Measurements from ENCODE around the gene LRRC27. TPM values are rescaled to one million over a fixed set of nuclear protein-coding genes. Genes with fewer than 3 reads are reported as not detected.
"Not testable (repeated sequence)": the region's sequence is repeated elsewhere in the genome, so short reads cannot be mapped to it uniquely, and the experiment has no call there.

The LRRC27 gene
- total and polyA plus RNA-seq, 2 donors (not counting 1 experiment from before 2014, with no cell fraction given) = 4.1 to 11.7 TPM

DNA sequence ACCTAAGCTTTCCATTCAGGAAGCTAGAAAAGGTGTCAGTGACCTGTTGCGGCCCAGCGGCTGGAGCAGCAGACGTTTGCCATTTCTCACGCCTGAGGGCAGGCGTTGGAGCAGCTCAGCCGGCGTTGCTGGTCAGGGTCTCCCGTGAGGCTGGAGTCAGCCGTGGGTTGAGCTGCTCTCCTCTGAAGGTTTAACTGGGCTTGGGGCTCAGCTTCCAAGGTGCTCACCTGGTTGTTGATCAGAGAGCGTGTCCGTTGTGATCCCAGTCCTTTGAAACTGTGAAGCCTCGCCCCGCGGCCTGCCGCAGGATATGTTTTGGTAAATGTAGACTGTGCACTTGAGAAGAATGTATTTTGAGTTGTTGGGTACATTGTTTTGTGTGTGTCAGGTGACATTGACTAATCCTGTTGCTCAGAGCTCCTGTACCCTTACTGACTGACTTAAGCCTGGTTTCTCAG, 44.4 kb downstream of the LRRC27 start:
- Histone ChIP-seq H3K9me3 (ENCODE audit: control insufficient read depth, insufficient read depth, low read depth, low read length) (no peaks in the 10 kb centered on the region), H3K27me3 (ENCODE audit: control insufficient read depth, insufficient read depth, low read length) (no peaks in the 10 kb centered on the region), H3K79me2 (ENCODE audit: control insufficient read depth, insufficient read depth, low read length) (no peaks in the 10 kb centered on the region), H3K4me1 (ENCODE audit: control insufficient read depth, extremely low read depth, insufficient read depth, low read length) (no peaks in the 10 kb centered on the region), H2AFZ (ENCODE audit: low read length) (no peak overlapping the region), H3K36me3 (ENCODE audit: control insufficient read depth, insufficient read depth, low read length) (no peaks in the 10 kb centered on the region), H3K27ac (ENCODE audit: insufficient read depth, low read length) (no peak overlapping the region), H3K4me3 (replicated peaks in 1 of 4; ENCODE audit: control extremely low read depth in 1 of 4, insufficient read depth in 1 of 4, low read depth in 3 of 4, low read length in 4 of 4) (no peak overlapping the region), H4K20me1 (ENCODE audit: control insufficient read depth, extremely low read depth, insufficient read depth, low read length) (no peaks in the 10 kb centered on the region), H3K4me2 (ENCODE audit: extremely low read depth, insufficient read depth, low read length) (no peak overlapping the region), H3K9ac (ENCODE audit: insufficient read depth, low read length) (no peak overlapping the region)
- TF ChIP-seq, protein P1, sequence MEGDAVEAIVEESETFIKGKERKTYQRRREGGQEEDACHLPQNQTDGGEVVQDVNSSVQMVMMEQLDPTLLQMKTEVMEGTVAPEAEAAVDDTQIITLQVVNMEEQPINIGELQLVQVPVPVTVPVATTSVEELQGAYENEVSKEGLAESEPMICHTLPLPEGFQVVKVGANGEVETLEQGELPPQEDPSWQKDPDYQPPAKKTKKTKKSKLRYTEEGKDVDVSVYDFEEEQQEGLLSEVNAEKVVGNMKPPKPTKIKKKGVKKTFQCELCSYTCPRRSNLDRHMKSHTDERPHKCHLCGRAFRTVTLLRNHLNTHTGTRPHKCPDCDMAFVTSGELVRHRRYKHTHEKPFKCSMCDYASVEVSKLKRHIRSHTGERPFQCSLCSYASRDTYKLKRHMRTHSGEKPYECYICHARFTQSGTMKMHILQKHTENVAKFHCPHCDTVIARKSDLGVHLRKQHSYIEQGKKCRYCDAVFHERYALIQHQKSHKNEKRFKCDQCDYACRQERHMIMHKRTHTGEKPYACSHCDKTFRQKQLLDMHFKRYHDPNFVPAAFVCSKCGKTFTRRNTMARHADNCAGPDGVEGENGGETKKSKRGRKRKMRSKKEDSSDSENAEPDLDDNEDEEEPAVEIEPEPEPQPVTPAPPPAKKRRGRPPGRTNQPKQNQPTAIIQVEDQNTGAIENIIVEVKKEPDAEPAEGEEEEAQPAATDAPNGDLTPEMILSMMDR (conservative IDR thresholded peaks at IDR 0.05 in 1 of 2, IDR thresholded peaks at IDR 0.05 in 1 of 2; ENCODE audit: low read depth in 1 of 2, low read length in 2 of 2) = no peak
- TF ChIP-seq EZH2 (IDR thresholded peaks at IDR 0.05; ENCODE audit: low read length, missing control alignments) = no peak
- DNase-seq (ENCODE audit: low read depth in 2 of 2) = no peak

DNA sequence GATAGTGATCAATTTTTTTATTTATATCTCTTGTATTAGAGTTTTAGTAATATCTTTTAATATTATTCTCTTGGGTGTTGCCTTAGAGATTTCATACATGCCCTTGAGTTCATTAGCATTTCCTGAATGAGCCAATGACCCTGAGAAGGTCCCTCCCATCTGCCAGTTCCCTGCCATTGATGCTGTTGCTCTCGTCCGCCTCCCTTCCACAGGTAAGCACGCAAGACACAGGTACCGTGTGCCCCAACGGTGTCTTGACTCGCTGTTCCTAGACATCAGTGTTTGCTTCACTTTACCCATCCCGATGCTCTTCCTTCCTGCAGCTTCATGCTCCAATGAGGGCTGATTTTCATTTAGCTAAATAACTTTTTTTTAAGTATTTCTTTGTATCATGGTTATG, 45.3 kb downstream of the LRRC27 start:
- H3K9ac ChIP-seq (ENCODE audit: insufficient read depth, low read length) = no peak overlapping the region
- H3K4me1 ChIP-seq (ENCODE audit: control insufficient read depth, extremely low read depth, insufficient read depth, low read length) = no peaks in the 10 kb centered on the region
- no peaks in the 10 kb centered on the region for H3K36me3 ChIP-seq (ENCODE audit: control insufficient read depth, insufficient read depth, low read length)
- H3K79me2 ChIP-seq (ENCODE audit: control insufficient read depth, insufficient read depth, low read length) = no peaks in the 10 kb centered on the region
- H3K4me2 ChIP-seq (ENCODE audit: extremely low read depth, insufficient read depth, low read length) = no peak overlapping the region
- H3K4me3 ChIP-seq (replicated peaks in 1 of 4; ENCODE audit: control extremely low read depth in 1 of 4, insufficient read depth in 1 of 4, low read depth in 3 of 4, low read length in 4 of 4) = no peak overlapping the region
- DNase-seq (ENCODE audit: low read depth in 2 of 2) = no peak
- no peaks in the 10 kb centered on the region for H4K20me1 ChIP-seq (ENCODE audit: control insufficient read depth, extremely low read depth, insufficient read depth, low read length)
- no peak for TF ChIP-seq EZH2 (IDR thresholded peaks at IDR 0.05; ENCODE audit: low read length, missing control alignments)
- TF ChIP-seq, protein P1 (conservative IDR thresholded peaks at IDR 0.05 in 1 of 2, IDR thresholded peaks at IDR 0.05 in 1 of 2; ENCODE audit: low read depth in 1 of 2, low read length in 2 of 2) = no peak
- H3K27ac ChIP-seq (ENCODE audit: insufficient read depth, low read length) = no peak overlapping the region
- H3K27me3 ChIP-seq (ENCODE audit: control insufficient read depth, insufficient read depth, low read length) = no peaks in the 10 kb centered on the region
- H2AFZ ChIP-seq (ENCODE audit: low read length) = no peak overlapping the region
- no peaks in the 10 kb centered on the region for H3K9me3 ChIP-seq (ENCODE audit: control insufficient read depth, insufficient read depth, low read depth, low read length)

DNA sequence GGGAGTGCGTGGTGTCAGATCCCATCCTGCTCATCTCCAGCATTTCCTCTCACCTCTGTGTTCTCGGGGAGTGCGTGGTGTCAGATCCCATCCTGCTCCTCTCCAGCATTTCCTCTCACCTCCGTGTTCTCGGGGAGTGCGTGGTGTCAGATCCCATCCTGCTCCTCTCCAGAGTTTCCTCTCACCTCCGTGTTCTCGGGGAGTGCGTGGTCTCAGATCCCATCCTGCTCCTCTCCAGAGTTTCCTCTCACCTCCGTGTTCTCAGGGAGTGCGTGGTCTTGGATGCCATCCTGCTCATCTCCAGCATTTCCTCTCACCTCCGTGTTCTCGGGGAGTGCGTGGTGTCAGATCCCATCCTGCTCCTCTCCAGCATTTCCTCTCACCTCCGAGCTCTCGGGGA, 47.0 kb downstream of the LRRC27 start:
- H3K9me3 ChIP-seq (ENCODE audit: control insufficient read depth, insufficient read depth, low read depth, low read length); H3K27me3 ChIP-seq (ENCODE audit: control insufficient read depth, insufficient read depth, low read length); H3K27ac ChIP-seq (ENCODE audit: insufficient read depth, low read length); H3K4me1 ChIP-seq (ENCODE audit: control insufficient read depth, extremely low read depth, insufficient read depth, low read length); H3K4me3 ChIP-seq (replicated peaks in 1 of 4; ENCODE audit: control extremely low read depth in 1 of 4, insufficient read depth in 1 of 4, low read depth in 3 of 4, low read length in 4 of 4); H4K20me1 ChIP-seq (ENCODE audit: control insufficient read depth, extremely low read depth, insufficient read depth, low read length); H3K4me2 ChIP-seq (ENCODE audit: extremely low read depth, insufficient read depth, low read length); H3K79me2 ChIP-seq (ENCODE audit: control insufficient read depth, insufficient read depth, low read length); H2AFZ ChIP-seq (ENCODE audit: low read length); DNase-seq (ENCODE audit: low read depth in 2 of 2); H3K36me3 ChIP-seq (ENCODE audit: control insufficient read depth, insufficient read depth, low read length); H3K9ac ChIP-seq (ENCODE audit: insufficient read depth, low read length): not testable (repeated sequence)

DNA sequence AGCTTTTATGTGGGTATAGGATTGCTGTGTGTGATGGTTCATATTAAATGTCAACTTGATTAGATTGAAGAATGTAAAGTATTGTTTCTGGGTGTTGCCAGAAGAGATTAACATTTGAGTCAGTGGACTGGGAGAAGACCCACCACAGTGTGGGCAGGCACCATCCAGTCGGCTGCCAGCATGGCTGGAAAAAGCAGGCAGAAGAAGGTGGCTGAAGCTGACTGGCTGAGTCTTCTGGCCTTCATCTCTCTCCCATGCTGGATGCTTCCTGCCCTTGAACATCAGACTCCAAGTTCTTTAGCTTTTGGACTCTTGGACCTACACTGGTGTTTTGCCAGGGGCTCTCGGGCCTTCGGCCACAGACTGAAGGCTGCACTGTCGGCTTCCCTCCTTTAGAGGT, 49.0 kb downstream of the LRRC27 start:
- not testable (repeated sequence) for H3K4me1 ChIP-seq (ENCODE audit: control insufficient read depth, extremely low read depth, insufficient read depth, low read length); H3K9ac ChIP-seq (ENCODE audit: insufficient read depth, low read length); H3K9me3 ChIP-seq (ENCODE audit: control insufficient read depth, insufficient read depth, low read depth, low read length); H3K27ac ChIP-seq (ENCODE audit: insufficient read depth, low read length); H3K79me2 ChIP-seq (ENCODE audit: control insufficient read depth, insufficient read depth, low read length); DNase-seq (ENCODE audit: low read depth in 2 of 2); H3K36me3 ChIP-seq (ENCODE audit: control insufficient read depth, insufficient read depth, low read length); H3K4me2 ChIP-seq (ENCODE audit: extremely low read depth, insufficient read depth, low read length); H3K4me3 ChIP-seq (replicated peaks in 1 of 4; ENCODE audit: control extremely low read depth in 1 of 4, insufficient read depth in 1 of 4, low read depth in 3 of 4, low read length in 4 of 4); H4K20me1 ChIP-seq (ENCODE audit: control insufficient read depth, extremely low read depth, insufficient read depth, low read length); H3K27me3 ChIP-seq (ENCODE audit: control insufficient read depth, insufficient read depth, low read length); H2AFZ ChIP-seq (ENCODE audit: low read length)
